ENCODE measurements around the gene DKK2. TPM values are rescaled to one million over a fixed set of nuclear protein-coding genes. Genes with fewer than 3 reads are reported as not detected.

The DKK2 gene
- total and polyA plus RNA-seq, 2 donors, result 0.85 to 0.91 TPM

- no peaks in the 10 kb centered on the region for H3K27me3 ChIP-seq (ENCODE audit: control insufficient read depth in 2 of 2, insufficient read depth in 1 of 2, low read length in 1 of 2)
- H3K4me1 ChIP-seq (ENCODE audit: control insufficient read depth in 2 of 2, insufficient read depth in 2 of 2, low read length in 2 of 2), result no peaks in the 10 kb centered on the region
- no peak overlapping the region for H3K4me3 ChIP-seq (ENCODE audit: low read length in 2 of 2)
- 89% methylated on average over 2 of the region's 2 CpGs for WGBS
- no peaks in the 10 kb centered on the region for H3K9me3 ChIP-seq (ENCODE audit: control insufficient read depth in 2 of 2, insufficient read depth in 1 of 2, low read length in 1 of 2)
- no peak overlapping the region for H3K27ac ChIP-seq (ENCODE audit: low read depth in 1 of 2, low read length in 1 of 2)
- DNase-seq (ENCODE audit: low read depth in 6 of 9, low spot score in 9 of 9), result no peak
- H3K36me3 ChIP-seq (ENCODE audit: control insufficient read depth in 2 of 2, insufficient read depth in 2 of 2, low read length in 1 of 2), result no peaks in the 10 kb centered on the region
Observed at GRCh38 chr4:106987311-106987710, 48.8 kb downstream of the DKK2 start.

DNA sequence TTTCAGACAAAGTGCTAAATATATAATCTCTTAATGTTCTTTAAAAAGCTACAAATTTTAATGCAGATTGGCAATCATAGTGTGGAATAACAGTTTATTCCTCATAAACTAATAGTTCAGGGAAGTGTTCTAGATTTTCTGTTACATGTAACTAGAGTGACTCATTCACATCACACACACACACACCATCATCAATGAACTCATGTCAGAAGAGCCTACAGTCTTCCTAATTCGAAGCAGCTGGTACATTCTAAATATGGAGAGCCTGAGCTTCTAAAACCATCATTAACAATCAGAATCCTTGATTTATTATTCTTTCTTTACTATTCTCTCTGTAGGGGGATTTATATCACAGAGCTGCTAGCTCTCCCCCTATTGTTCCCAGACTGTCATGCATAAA, 49.6 kb downstream of the DKK2 start:
- H3K9me3 ChIP-seq (ENCODE audit: control insufficient read depth in 2 of 2, insufficient read depth in 1 of 2, low read length in 1 of 2), result no peaks in the 10 kb centered on the region
- H3K27me3 ChIP-seq (ENCODE audit: control insufficient read depth in 2 of 2, insufficient read depth in 1 of 2, low read length in 1 of 2), result no peaks in the 10 kb centered on the region
- no peak for DNase-seq (ENCODE audit: low read depth in 6 of 9, low spot score in 9 of 9)
- WGBS, result 77% methylated on average over 1 of the region's 1 CpG
- H3K27ac ChIP-seq (ENCODE audit: low read depth in 1 of 2, low read length in 1 of 2), result no peak overlapping the region
- H3K4me1 ChIP-seq (ENCODE audit: control insufficient read depth in 2 of 2, insufficient read depth in 2 of 2, low read length in 2 of 2), result no peaks in the 10 kb centered on the region
- no peaks in the 10 kb centered on the region for H3K36me3 ChIP-seq (ENCODE audit: control insufficient read depth in 2 of 2, insufficient read depth in 2 of 2, low read length in 1 of 2)
- no peak overlapping the region for H3K4me3 ChIP-seq (ENCODE audit: low read length in 2 of 2)

- H3K36me3 ChIP-seq (ENCODE audit: control insufficient read depth in 2 of 2, insufficient read depth in 2 of 2, low read length in 1 of 2), result no peaks in the 10 kb centered on the region
- no peaks in the 10 kb centered on the region for H3K27me3 ChIP-seq (ENCODE audit: control insufficient read depth in 2 of 2, insufficient read depth in 1 of 2, low read length in 1 of 2)
- H3K4me1 ChIP-seq (ENCODE audit: control insufficient read depth in 2 of 2, insufficient read depth in 2 of 2, low read length in 2 of 2), result no peaks in the 10 kb centered on the region
- no peak overlapping the region for H3K4me3 ChIP-seq (ENCODE audit: low read length in 2 of 2)
- H3K9me3 ChIP-seq (ENCODE audit: control insufficient read depth in 2 of 2, insufficient read depth in 1 of 2, low read length in 1 of 2), result no peaks in the 10 kb centered on the region
- no peak overlapping the region for H3K27ac ChIP-seq (ENCODE audit: low read depth in 1 of 2, low read length in 1 of 2)
- 96% methylated on average over 3 of the region's 3 CpGs for WGBS
- no peak for DNase-seq (ENCODE audit: low read depth in 6 of 9, low spot score in 9 of 9)
Observed at GRCh38 chr4:106985830-106986229, 50.3 kb downstream of the DKK2 start.

- no peaks in the 10 kb centered on the region for H3K27me3 ChIP-seq (ENCODE audit: control insufficient read depth in 2 of 2, insufficient read depth in 1 of 2, low read length in 1 of 2)
- WGBS, result 88% methylated on average over 1 of the region's 1 CpG
- H3K4me3 ChIP-seq (ENCODE audit: low read length in 2 of 2), result no peak overlapping the region
- H3K4me1 ChIP-seq (ENCODE audit: control insufficient read depth in 2 of 2, insufficient read depth in 2 of 2, low read length in 2 of 2), result peaks cover 0 to 6% of the 10 kb centered on the region in 2 donors
- no peak for DNase-seq (ENCODE audit: low read depth in 6 of 9, low spot score in 9 of 9)
- no peak overlapping the region for H3K27ac ChIP-seq (ENCODE audit: low read depth in 1 of 2, low read length in 1 of 2)
- H3K36me3 ChIP-seq (ENCODE audit: control insufficient read depth in 2 of 2, insufficient read depth in 2 of 2, low read length in 1 of 2), result no peaks in the 10 kb centered on the region
- no peaks in the 10 kb centered on the region for H3K9me3 ChIP-seq (ENCODE audit: control insufficient read depth in 2 of 2, insufficient read depth in 1 of 2, low read length in 1 of 2)
Observed at GRCh38 chr4:106982711-106983211, 53.4 kb downstream of the DKK2 start.

GRCh38 chr4:106981431-106981830, 54.7 kb downstream of the DKK2 start:
- Histone ChIP-seq H3K27ac (ENCODE audit: low read depth in 1 of 2, low read length in 1 of 2) (no peak overlapping the region), H3K36me3 (ENCODE audit: control insufficient read depth in 2 of 2, insufficient read depth in 2 of 2, low read length in 1 of 2) (no peaks in the 10 kb centered on the region), H3K4me3 (ENCODE audit: low read length in 2 of 2) (no peak overlapping the region), H3K4me1 (ENCODE audit: control insufficient read depth in 2 of 2, insufficient read depth in 2 of 2, low read length in 2 of 2) (peaks cover 0 to 6% of the 10 kb centered on the region in 2 donors), H3K27me3 (ENCODE audit: control insufficient read depth in 2 of 2, insufficient read depth in 1 of 2, low read length in 1 of 2) (no peaks in the 10 kb centered on the region), H3K9me3 (ENCODE audit: control insufficient read depth in 2 of 2, insufficient read depth in 1 of 2, low read length in 1 of 2) (no peaks in the 10 kb centered on the region)
- no peak for DNase-seq (ENCODE audit: low read depth in 6 of 9, low spot score in 9 of 9)

DNA sequence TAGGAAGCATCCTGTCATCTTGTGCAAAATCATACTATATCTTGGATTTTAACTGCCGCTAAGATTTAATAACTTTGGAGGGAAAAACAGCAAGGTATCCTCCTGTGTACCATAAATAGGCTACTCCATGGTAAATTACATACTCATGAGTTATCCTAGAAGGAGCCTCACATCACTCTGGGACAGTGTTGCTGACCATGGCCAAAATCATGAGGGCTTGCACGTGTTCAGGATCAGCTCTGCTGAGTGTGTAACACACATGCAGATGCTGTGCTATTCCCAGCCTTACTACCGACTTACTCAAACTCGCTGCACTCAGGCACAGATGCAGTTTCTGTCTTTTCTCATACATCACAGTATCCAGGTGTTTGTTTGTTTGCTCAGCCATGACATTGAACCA, 56.6 kb downstream of the DKK2 start:
- WGBS, result 97% methylated on average over 4 of the region's 4 CpGs
- no peaks in the 10 kb centered on the region for H3K27me3 ChIP-seq (ENCODE audit: control insufficient read depth in 2 of 2, insufficient read depth in 1 of 2, low read length in 1 of 2)
- no peak for DNase-seq (ENCODE audit: low read depth in 6 of 9, low spot score in 9 of 9)
- H3K36me3 ChIP-seq (ENCODE audit: control insufficient read depth in 2 of 2, insufficient read depth in 2 of 2, low read length in 1 of 2), result no peaks in the 10 kb centered on the region
- H3K4me1 ChIP-seq (ENCODE audit: control insufficient read depth in 2 of 2, insufficient read depth in 2 of 2, low read length in 2 of 2), result peaks cover 0 to 6% of the 10 kb centered on the region in 2 donors
- H3K27ac ChIP-seq (ENCODE audit: low read depth in 1 of 2, low read length in 1 of 2), result no peak overlapping the region
- H3K4me3 ChIP-seq (ENCODE audit: low read length in 2 of 2), result no peak overlapping the region
- no peaks in the 10 kb centered on the region for H3K9me3 ChIP-seq (ENCODE audit: control insufficient read depth in 2 of 2, insufficient read depth in 1 of 2, low read length in 1 of 2)

- peak in 4 of 9 donors; percentile 0 to 41 (median 10) for DNase-seq (ENCODE audit: low read depth in 6 of 9, low spot score in 9 of 9)
- Histone ChIP-seq H3K9me3 (ENCODE audit: control insufficient read depth in 2 of 2, insufficient read depth in 1 of 2, low read length in 1 of 2) (no peaks in the 10 kb centered on the region), H3K4me3 (ENCODE audit: low read length in 2 of 2) (no peak overlapping the region), H3K36me3 (ENCODE audit: control insufficient read depth in 2 of 2, insufficient read depth in 2 of 2, low read length in 1 of 2) (no peaks in the 10 kb centered on the region), H3K27me3 (ENCODE audit: control insufficient read depth in 2 of 2, insufficient read depth in 1 of 2, low read length in 1 of 2) (no peaks in the 10 kb centered on the region), H3K27ac (ENCODE audit: low read depth in 1 of 2, low read length in 1 of 2) (no peak overlapping the region), H3K4me1 (ENCODE audit: control insufficient read depth in 2 of 2, insufficient read depth in 2 of 2, low read length in 2 of 2) (peaks cover 0 to 6% of the 10 kb centered on the region in 2 donors)
- WGBS, result 48% methylated on average over 14 of the region's 14 CpGs
Observed at GRCh38 chr4:106978046-106978774, 57.9 kb downstream of the DKK2 start.

- WGBS, result 100% methylated on average over 1 of the region's 1 CpG
- Histone ChIP-seq H3K27ac (ENCODE audit: low read depth in 1 of 2, low read length in 1 of 2) (no peak overlapping the region), H3K4me3 (ENCODE audit: low read length in 2 of 2) (no peak overlapping the region), H3K4me1 (ENCODE audit: control insufficient read depth in 2 of 2, insufficient read depth in 2 of 2, low read length in 2 of 2) (no peaks in the 10 kb centered on the region), H3K27me3 (ENCODE audit: control insufficient read depth in 2 of 2, insufficient read depth in 1 of 2, low read length in 1 of 2) (no peaks in the 10 kb centered on the region), H3K9me3 (ENCODE audit: control insufficient read depth in 2 of 2, insufficient read depth in 1 of 2, low read length in 1 of 2) (no peaks in the 10 kb centered on the region), H3K36me3 (ENCODE audit: control insufficient read depth in 2 of 2, insufficient read depth in 2 of 2, low read length in 1 of 2) (no peaks in the 10 kb centered on the region)
- no peak for DNase-seq (ENCODE audit: low read depth in 6 of 9, low spot score in 9 of 9)
Observed at GRCh38 chr4:106971636-106972035, 64.5 kb downstream of the DKK2 start.

GRCh38 chr4:106967892-106968291, 68.2 kb downstream of the DKK2 start:
- Histone ChIP-seq H3K36me3 (ENCODE audit: control insufficient read depth in 2 of 2, insufficient read depth in 2 of 2, low read length in 1 of 2) (no peaks in the 10 kb centered on the region), H3K4me3 (ENCODE audit: low read length in 2 of 2) (no peak overlapping the region), H3K27ac (ENCODE audit: low read depth in 1 of 2, low read length in 1 of 2) (no peak overlapping the region), H3K4me1 (ENCODE audit: control insufficient read depth in 2 of 2, insufficient read depth in 2 of 2, low read length in 2 of 2) (no peaks in the 10 kb centered on the region), H3K9me3 (ENCODE audit: control insufficient read depth in 2 of 2, insufficient read depth in 1 of 2, low read length in 1 of 2) (no peaks in the 10 kb centered on the region), H3K27me3 (ENCODE audit: control insufficient read depth in 2 of 2, insufficient read depth in 1 of 2, low read length in 1 of 2) (no peaks in the 10 kb centered on the region)
- no peak for DNase-seq (ENCODE audit: low read depth in 6 of 9, low spot score in 9 of 9)
- WGBS, result 89% methylated on average over 2 of the region's 2 CpGs

Data from thymus (tissue), 11 donors.